H9 (cell line): ENCODE data around the gene GRM5. TPM values are rescaled to one million over a fixed set of nuclear protein-coding genes. Genes with fewer than 3 reads are reported as not detected.
A peak's percentile ranks its signal among the peaks of the same experiment; 100 is the strongest.

Experiments used
- DNase-seq: peaks from one replicate; pipeline ENCODE4 v3.0.0-alpha.2; 2017
- H2AFZ ChIP-seq: one replicate; pipeline ENCODE4 v1.6.1; 2013; ENCODE audit warnings: mild to moderate bottlenecking, low read length, control low read depth, moderate library complexity
- H2AK5ac ChIP-seq: 2 replicates; pipeline ENCODE4 v1.6.1; 2013; ENCODE audit warnings: low read length, control low read depth, mixed read lengths; ENCODE audit not compliant: insufficient read length
- H2BK120ac ChIP-seq: one replicate; pipeline ENCODE4 v1.6.1; 2013; ENCODE audit warnings: low read depth, mild to moderate bottlenecking, low read length, control low read depth, inconsistent platforms; ENCODE audit not compliant: poor library complexity, severe bottlenecking
- H2BK12ac ChIP-seq: 2 replicates; pipeline ENCODE4 v1.6.1; 2013; ENCODE audit warnings: low read length, control low read depth, mixed read lengths, low read depth; ENCODE audit not compliant: insufficient read length
- H2BK15ac ChIP-seq: 2 replicates; pipeline ENCODE4 v1.6.1; 2013; ENCODE audit warnings: low read depth, low read length, control low read depth
- H2BK20ac ChIP-seq: one replicate; pipeline ENCODE4 v1.6.1; 2013; ENCODE audit warnings: low read depth, mild to moderate bottlenecking, low read length, control low read depth, inconsistent platforms; ENCODE audit not compliant: poor library complexity, severe bottlenecking
- H2BK5ac ChIP-seq: 2 replicates; pipeline ENCODE4 v1.6.1; 2013; ENCODE audit warnings: low read length, control low read depth, mixed read lengths; ENCODE audit not compliant: insufficient read length
- H3K14ac ChIP-seq: 2 replicates; pipeline ENCODE4 v1.6.1; 2013; ENCODE audit warnings: low read length, control low read depth; ENCODE audit not compliant: insufficient read depth
- H3K18ac ChIP-seq: 2 replicates; pipeline ENCODE4 v1.6.1; 2013; ENCODE audit warnings: low read depth, mild to moderate bottlenecking, mixed read lengths, low read length, control low read depth; ENCODE audit not compliant: insufficient read length
- H3K23ac ChIP-seq: 2 replicates; pipeline ENCODE4 v1.6.1; 2013; ENCODE audit warnings: low read length, control low read depth, mixed read lengths, low read depth; ENCODE audit not compliant: insufficient read length
- H3K23me2 ChIP-seq: 2 replicates; pipeline ENCODE4 v1.6.1; 2013; ENCODE audit warnings: low read depth, mild to moderate bottlenecking, mixed read lengths, low read length, control low read depth; ENCODE audit not compliant: insufficient read length, poor library complexity, severe bottlenecking
- H3K27ac ChIP-seq: 2 replicates; pipeline ENCODE4 v1.5.1; 2013; ENCODE audit warnings: low read length, control low read depth, mixed read lengths, low read depth; ENCODE audit not compliant: insufficient read length
- H3K27me3 ChIP-seq: 2 replicates; pipeline ENCODE4 v1.6.1; 2013; ENCODE audit warnings: low read length, control low read depth, inconsistent platforms; ENCODE audit not compliant: insufficient read depth
- H3K4ac ChIP-seq: 2 replicates; pipeline ENCODE4 v1.6.1; 2013; ENCODE audit warnings: low read depth, mild to moderate bottlenecking, control low read depth, inconsistent platforms, low read length, moderate library complexity
- H3K4me1 ChIP-seq: 2 replicates; pipeline ENCODE4 v1.6.1; 2013; ENCODE audit warnings: low read length, control low read depth, inconsistent platforms; ENCODE audit not compliant: insufficient read depth
- H3K4me2 ChIP-seq: 2 replicates; pipeline ENCODE4 v1.6.1; 2013; ENCODE audit warnings: low read length, control low read depth, mixed read lengths; ENCODE audit not compliant: insufficient read length, insufficient read depth
- H3K56ac ChIP-seq: 2 replicates; pipeline ENCODE4 v1.6.1; 2013; ENCODE audit warnings: low read depth, mild to moderate bottlenecking, mixed read lengths, low read length, control low read depth; ENCODE audit not compliant: insufficient read length
- H3K79me1 ChIP-seq: 2 replicates; pipeline ENCODE4 v1.6.1; 2013; ENCODE audit warnings: low read depth, mild to moderate bottlenecking, moderate library complexity, low read length, control low read depth, inconsistent platforms; ENCODE audit not compliant: insufficient read depth, poor library complexity, severe bottlenecking
- H3K79me2 ChIP-seq: 2 replicates; pipeline ENCODE4 v1.6.1; 2013; ENCODE audit warnings: low read length, control low read depth, inconsistent platforms; ENCODE audit not compliant: insufficient read depth
- H3K9ac ChIP-seq: 2 replicates; pipeline ENCODE4 v1.6.1; 2013; ENCODE audit warnings: low read length, control low read depth, mixed read lengths; ENCODE audit not compliant: insufficient read length; ENCODE audit errors: extremely low read depth
- H3K9me3 ChIP-seq: one replicate; pipeline ENCODE4 v1.6.1; 2013; ENCODE audit warnings: low read depth, low read length, inconsistent platforms; ENCODE audit not compliant: control insufficient read depth
- H3T11ph ChIP-seq: one replicate; pipeline ENCODE4 v1.6.1; 2013; ENCODE audit warnings: mild to moderate bottlenecking, low read length, control low read depth, inconsistent platforms
- H4K20me1 ChIP-seq: one replicate; pipeline ENCODE4 v1.6.1; 2013; ENCODE audit not compliant: control insufficient read depth, insufficient read length, insufficient read depth
- H4K5ac ChIP-seq: 2 replicates; pipeline ENCODE4 v1.6.1; 2013; ENCODE audit warnings: low read depth, mild to moderate bottlenecking, mixed read lengths, low read length, control low read depth; ENCODE audit not compliant: insufficient read length
- H4K8ac ChIP-seq: replicated peaks from 2 replicates; pipeline ENCODE4 v1.6.1; 2013; ENCODE audit warnings: low read length, control low read depth, mixed read lengths, low read depth; ENCODE audit not compliant: insufficient read length
- H4K91ac ChIP-seq: 2 replicates; pipeline ENCODE4 v1.6.1; 2013; ENCODE audit warnings: low read depth, mild to moderate bottlenecking, moderate library complexity, mixed read lengths, low read length, control low read depth; ENCODE audit not compliant: insufficient read length
- H3K27ac Mint-ChIP-seq, 3 experiments: 2 replicates in 2 of 3; 3 replicates in 1 of 3; pipeline ENCODE4 v1.8.0; 2020 to 2021; ENCODE audit warnings: mixed read lengths in 3 of 3, mild to moderate bottlenecking in 1 of 3, moderate library complexity in 1 of 3
- H3K27me3 Mint-ChIP-seq: 2 replicates; pipeline ENCODE4 v1.8.0; 2021; ENCODE audit warnings: low read depth, mild to moderate bottlenecking, moderate library complexity, mixed read lengths
- H3K36me3 Mint-ChIP-seq, 3 experiments: 2 replicates in 2 of 3; 3 replicates in 1 of 3; pipeline ENCODE4 v1.8.0; 2020 to 2021; ENCODE audit warnings: low read depth in 3 of 3, mixed read lengths in 3 of 3; ENCODE audit not compliant: insufficient read depth in 1 of 3
- H3K4me1 Mint-ChIP-seq, 2 experiments: 2 replicates each; pipeline ENCODE4 v1.8.0; 2020; ENCODE audit warnings: mixed read lengths in 2 of 2
- H3K4me3 Mint-ChIP-seq, 2 experiments: 2 replicates in 1 of 2; 3 replicates in 1 of 2; pipeline ENCODE4 v1.8.0; 2020 to 2021; ENCODE audit warnings: mild to moderate bottlenecking in 2 of 2, mixed read lengths in 2 of 2, moderate library complexity in 1 of 2
- H3K9me3 Mint-ChIP-seq, 2 experiments: 2 replicates in 1 of 2; 3 replicates in 1 of 2; pipeline ENCODE4 v1.8.0; 2020; ENCODE audit warnings: mild to moderate bottlenecking in 2 of 2, mixed read lengths in 2 of 2, moderate library complexity in 1 of 2
- CTCF ChIP-seq: fragments of 200-600 bp; sonication (generic); conservative IDR thresholded peaks from 3 replicates; pipeline ENCODE4 v1.8.0; 2021; ENCODE audit warnings: antibody characterized with exemption, mild to moderate bottlenecking
- WGBS: extraction: QIAGEN DNeasy Blood & Tissue Kit; methylation state at CpG from one replicate; pipeline ENCODE4 v1.1.7; 2013; ENCODE audit warnings: missing lambda C conversion rate, low lambda C conversion rate, mixed read lengths; ENCODE audit not compliant: insufficient read length; ENCODE audit errors: extremely low coverage; 5-methylcytosine and 5-hydroxymethylcytosine counted together
- total RNA-seq: library from RNA; stranded (reverse); gene quantifications from 2 replicates; pipeline ENCODE4 v1.2.1, GENCODE V29; 2021

Gene GRM5
- total RNA-seq, 1 experiment from 2014 or later, result not detected

GRCh38 chr11:88695689-88696414, 369.9 kb downstream of the GRM5 start:
- no peak for TF ChIP-seq CTCF
- DNase-seq, result no peak
- Histone ChIP-seq H3K14ac (peak overlapping the region; percentile 42; the same call in 1 of the 2 replicates), H3K9me3 (no peaks in the 10 kb centered on the region), H3K27ac (no peak overlapping the region), H2BK12ac (no peak overlapping the region), H2AK5ac (no peak overlapping the region), H3K23ac (no peak overlapping the region), H2BK5ac (no peak overlapping the region), H4K5ac (no peak overlapping the region), H3K9ac (no peak overlapping the region), H3K23me2 (no peaks in the 10 kb centered on the region), H4K20me1 (no peaks in the 10 kb centered on the region), H3K18ac (no peak overlapping the region), H2AFZ (no peak overlapping the region), H3K79me1 (no peaks in the 10 kb centered on the region), H2BK120ac (no peak overlapping the region), H3K4me1 (no peaks in the 10 kb centered on the region), H2BK20ac (no peak overlapping the region), H2BK15ac (no peak overlapping the region), H3K56ac (no peak overlapping the region), H3K4ac (no peak overlapping the region), H3K79me2 (no peaks in the 10 kb centered on the region), H3K4me2 (no peak overlapping the region), H4K91ac (no peak overlapping the region), H3T11ph (no peak overlapping the region), H3K27me3 (no peaks in the 10 kb centered on the region), H4K8ac (no peak overlapping the region)
- no peaks in the 10 kb centered on the region for H3K27me3 Mint-ChIP-seq
- no peaks in the 10 kb centered on the region for H3K36me3 Mint-ChIP-seq
- H3K9me3 Mint-ChIP-seq, result no peaks in the 10 kb centered on the region
- no peak overlapping the region for H3K4me3 Mint-ChIP-seq
- WGBS, result no CpG with 5 or more reads among the region's 11 CpGs
- no peak overlapping the region for H3K27ac Mint-ChIP-seq
- H3K4me1 Mint-ChIP-seq, result peaks cover 5 to 9% of the 10 kb centered on the region in 2 experiments; a peak in 2 of 4 replicates
